DMS53 treated with DMSO at 0.1 percent for 48 hours (cell line): ENCODE measurements around the gene ATP1A4.

Experiments used
- DNase-seq: peaks from one replicate; lab custom pipeline; 2025; ENCODE audit not compliant: unreplicated experiment; lab: John Stamatoyannopoulos, UW

ATP1A4 gene

GRCh38 chr1:160224606-160225005, 73.2 kb downstream of the ATP1A4 start:
- no peak for DNase-seq

GRCh38 chr1:160225345-160225744, 73.9 kb downstream of the ATP1A4 start:
- DNase-seq = no peak

- DNase-seq = no peak
These were observed 75.2 kb downstream of the ATP1A4 start for GRCh38 chr1:160226623-160227022.

GRCh38 chr1:160227034-160227433, 75.6 kb downstream of the ATP1A4 start:
- DNase-seq = no peak

- DNase-seq = no peak
These were observed 76.2 kb downstream of the ATP1A4 start for GRCh38 chr1:160227561-160227960.

GRCh38 chr1:160228431-160228830, 77.0 kb downstream of the ATP1A4 start:
- DNase-seq = no peak

GRCh38 chr1:160232911-160233310, 81.5 kb downstream of the ATP1A4 start:
- DNase-seq = no peak
